Measurements from ENCODE around the gene CCDC149.

- no peak for TF ChIP-seq CTCF (IDR thresholded peaks at IDR 0.05; ENCODE audit: low read length)
- no peak for TF ChIP-seq EZH2 (optimal IDR thresholded peaks at IDR 0.05; ENCODE audit: low read depth, low read length)
These were observed 63.1 kb downstream of the CCDC149 start for GRCh38 chr4:24849756-24850155.
